ENCODE measurements around the gene RCAN2.

Gene RCAN2

GRCh38 chr6:46484081-46484820 is 7.0 kb downstream of the RCAN2 start:
- H3K4me2 ChIP-seq (ENCODE audit: low read depth, low read length) = no peak overlapping the region
- no peak for TF ChIP-seq EZH2 (optimal IDR thresholded peaks at IDR 0.05; ENCODE audit: low read depth, low read length)
- TF ChIP-seq, protein P1, sequence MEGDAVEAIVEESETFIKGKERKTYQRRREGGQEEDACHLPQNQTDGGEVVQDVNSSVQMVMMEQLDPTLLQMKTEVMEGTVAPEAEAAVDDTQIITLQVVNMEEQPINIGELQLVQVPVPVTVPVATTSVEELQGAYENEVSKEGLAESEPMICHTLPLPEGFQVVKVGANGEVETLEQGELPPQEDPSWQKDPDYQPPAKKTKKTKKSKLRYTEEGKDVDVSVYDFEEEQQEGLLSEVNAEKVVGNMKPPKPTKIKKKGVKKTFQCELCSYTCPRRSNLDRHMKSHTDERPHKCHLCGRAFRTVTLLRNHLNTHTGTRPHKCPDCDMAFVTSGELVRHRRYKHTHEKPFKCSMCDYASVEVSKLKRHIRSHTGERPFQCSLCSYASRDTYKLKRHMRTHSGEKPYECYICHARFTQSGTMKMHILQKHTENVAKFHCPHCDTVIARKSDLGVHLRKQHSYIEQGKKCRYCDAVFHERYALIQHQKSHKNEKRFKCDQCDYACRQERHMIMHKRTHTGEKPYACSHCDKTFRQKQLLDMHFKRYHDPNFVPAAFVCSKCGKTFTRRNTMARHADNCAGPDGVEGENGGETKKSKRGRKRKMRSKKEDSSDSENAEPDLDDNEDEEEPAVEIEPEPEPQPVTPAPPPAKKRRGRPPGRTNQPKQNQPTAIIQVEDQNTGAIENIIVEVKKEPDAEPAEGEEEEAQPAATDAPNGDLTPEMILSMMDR (IDR thresholded peaks at IDR 0.05; ENCODE audit: low read length) = no peak
- TF ChIP-seq EZH2phosphoT487 (IDR thresholded peaks at IDR 0.05; ENCODE audit: low read length) = no peak
- H3K9me3 ChIP-seq (replicated peaks; ENCODE audit: insufficient read depth, low read length) = no peaks in the 10 kb centered on the region
- H3K4me3 ChIP-seq (ENCODE audit: low read length) = no peak overlapping the region
- no peak for DNase-seq
- no peaks in the 10 kb centered on the region for H3K4me1 ChIP-seq (ENCODE audit: low read length)
- H2AFZ ChIP-seq (ENCODE audit: low read length) = no peak overlapping the region
- H3K79me2 ChIP-seq (ENCODE audit: low read length) = no peaks in the 10 kb centered on the region
- H3K36me3 ChIP-seq (replicated peaks; ENCODE audit: insufficient read depth, low read length) = no peaks in the 10 kb centered on the region
- H3K9ac ChIP-seq (ENCODE audit: low read length) = no peak overlapping the region
- no peaks in the 10 kb centered on the region for H3F3A ChIP-seq (ENCODE audit: insufficient read depth, low read length)
- H3K27me3 ChIP-seq (replicated peaks; ENCODE audit: insufficient read depth, low read length) = no peaks in the 10 kb centered on the region
- no peak overlapping the region for H3K27ac ChIP-seq (ENCODE audit: low read length)
- no peaks in the 10 kb centered on the region for H4K20me1 ChIP-seq (ENCODE audit: insufficient read depth, low read length)
- no peaks in the 10 kb centered on the region for H3K9me2 ChIP-seq (replicated peaks; ENCODE audit: insufficient read depth, low read length)

GRCh38 chr6:46476301-46476700 is 14.9 kb downstream of the RCAN2 start:
- Histone ChIP-seq H3K27me3 (replicated peaks; ENCODE audit: insufficient read depth, low read length) (no peaks in the 10 kb centered on the region), H4K20me1 (ENCODE audit: insufficient read depth, low read length) (no peaks in the 10 kb centered on the region), H3K4me2 (ENCODE audit: low read depth, low read length) (no peak overlapping the region), H3F3A (ENCODE audit: insufficient read depth, low read length) (no peaks in the 10 kb centered on the region), H2AFZ (ENCODE audit: low read length) (no peak overlapping the region), H3K36me3 (replicated peaks; ENCODE audit: insufficient read depth, low read length) (no peaks in the 10 kb centered on the region), H3K79me2 (ENCODE audit: low read length) (no peaks in the 10 kb centered on the region), H3K9me2 (replicated peaks; ENCODE audit: insufficient read depth, low read length) (no peaks in the 10 kb centered on the region), H3K9me3 (replicated peaks; ENCODE audit: insufficient read depth, low read length) (no peaks in the 10 kb centered on the region), H3K27ac (ENCODE audit: low read length) (no peak overlapping the region), H3K4me3 (ENCODE audit: low read length) (no peak overlapping the region), H3K4me1 (ENCODE audit: low read length) (no peaks in the 10 kb centered on the region), H3K9ac (ENCODE audit: low read length) (no peak overlapping the region)
- DNase-seq = no peak
- TF ChIP-seq, protein P1 (IDR thresholded peaks at IDR 0.05; ENCODE audit: low read length) = no peak
- TF ChIP-seq EZH2 (optimal IDR thresholded peaks at IDR 0.05; ENCODE audit: low read depth, low read length) = no peak
- TF ChIP-seq EZH2phosphoT487 (IDR thresholded peaks at IDR 0.05; ENCODE audit: low read length) = no peak

DNA sequence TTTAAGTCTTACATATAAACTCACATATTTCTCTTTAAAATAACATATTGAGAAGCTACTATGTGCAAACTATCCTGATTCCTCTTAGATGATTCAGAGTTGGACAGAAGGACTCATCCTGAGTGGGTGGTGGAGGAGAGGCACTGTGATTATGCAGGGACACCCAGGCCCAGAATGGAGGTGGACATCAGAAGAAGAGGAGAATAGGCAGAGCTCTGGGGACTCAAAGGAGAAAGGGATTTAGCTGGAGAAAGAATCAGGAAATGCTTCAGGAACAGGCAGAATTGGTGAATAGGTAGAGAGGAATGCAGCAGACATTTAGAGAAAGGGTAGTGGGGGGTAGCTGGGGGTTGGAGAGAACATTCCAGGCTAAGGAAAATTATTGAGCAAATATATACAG is 17.4 kb downstream of the RCAN2 start:
- no peaks in the 10 kb centered on the region for H3K27me3 ChIP-seq (replicated peaks; ENCODE audit: insufficient read depth, low read length)
- H3K9ac ChIP-seq (ENCODE audit: low read length) = no peak overlapping the region
- H4K20me1 ChIP-seq (ENCODE audit: insufficient read depth, low read length) = no peaks in the 10 kb centered on the region
- no peaks in the 10 kb centered on the region for H3K79me2 ChIP-seq (ENCODE audit: low read length)
- no peak for DNase-seq
- no peaks in the 10 kb centered on the region for H3K9me3 ChIP-seq (replicated peaks; ENCODE audit: insufficient read depth, low read length)
- no peaks in the 10 kb centered on the region for H3K9me2 ChIP-seq (replicated peaks; ENCODE audit: insufficient read depth, low read length)
- H3F3A ChIP-seq (ENCODE audit: insufficient read depth, low read length) = no peaks in the 10 kb centered on the region
- H3K4me2 ChIP-seq (ENCODE audit: low read depth, low read length) = no peak overlapping the region
- no peaks in the 10 kb centered on the region for H3K36me3 ChIP-seq (replicated peaks; ENCODE audit: insufficient read depth, low read length)
- no peaks in the 10 kb centered on the region for H3K4me1 ChIP-seq (ENCODE audit: low read length)
- H3K27ac ChIP-seq (ENCODE audit: low read length) = no peak overlapping the region
- H3K4me3 ChIP-seq (ENCODE audit: low read length) = no peak overlapping the region
- TF ChIP-seq EZH2phosphoT487 (IDR thresholded peaks at IDR 0.05; ENCODE audit: low read length) (no peak), EZH2 (optimal IDR thresholded peaks at IDR 0.05; ENCODE audit: low read depth, low read length) (no peak)
- TF ChIP-seq, protein P1 (IDR thresholded peaks at IDR 0.05; ENCODE audit: low read length) = no peak
- H2AFZ ChIP-seq (ENCODE audit: low read length) = no peak overlapping the region
